ENCODE results near the gene CTDSP2. TPM values are rescaled to one million over a fixed set of nuclear protein-coding genes. Genes with fewer than 3 reads are reported as not detected.

Gene CTDSP2
- total and polyA plus RNA-seq, 7 donors = 85.3 to 183 (median 122) TPM

DNA sequence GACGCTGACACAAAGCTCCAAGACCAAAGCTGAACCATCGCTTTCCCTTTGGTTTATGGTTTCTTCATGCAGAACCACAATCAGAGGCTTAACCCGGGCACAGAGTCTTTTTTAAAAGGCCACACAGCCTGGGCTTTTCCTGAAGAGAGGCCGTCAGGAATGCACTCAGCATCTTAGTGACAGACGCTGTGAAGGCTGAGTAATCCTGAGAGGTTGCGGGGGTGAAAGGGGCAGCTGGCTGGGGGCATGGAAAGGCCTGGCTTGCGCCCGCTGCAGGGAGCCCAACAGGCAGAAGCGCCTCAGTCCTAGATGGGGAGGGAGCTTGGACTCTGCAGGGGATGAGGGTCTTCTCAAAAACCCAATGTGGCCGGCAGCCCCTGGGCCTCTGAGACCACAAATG is 13.6 kb downstream of the CTDSP2 start:
- WGBS, 2 donors = 56 to 61% methylated on average over 10 of the region's 10 CpGs
- intact Hi-C loops (cut with DNase I) = loop anchor here (10.0 kb wide), 1 partner anchor 48 kb away; the partner anchor contains the start of gene TSFM
- TF ChIP-seq, protein P1, sequence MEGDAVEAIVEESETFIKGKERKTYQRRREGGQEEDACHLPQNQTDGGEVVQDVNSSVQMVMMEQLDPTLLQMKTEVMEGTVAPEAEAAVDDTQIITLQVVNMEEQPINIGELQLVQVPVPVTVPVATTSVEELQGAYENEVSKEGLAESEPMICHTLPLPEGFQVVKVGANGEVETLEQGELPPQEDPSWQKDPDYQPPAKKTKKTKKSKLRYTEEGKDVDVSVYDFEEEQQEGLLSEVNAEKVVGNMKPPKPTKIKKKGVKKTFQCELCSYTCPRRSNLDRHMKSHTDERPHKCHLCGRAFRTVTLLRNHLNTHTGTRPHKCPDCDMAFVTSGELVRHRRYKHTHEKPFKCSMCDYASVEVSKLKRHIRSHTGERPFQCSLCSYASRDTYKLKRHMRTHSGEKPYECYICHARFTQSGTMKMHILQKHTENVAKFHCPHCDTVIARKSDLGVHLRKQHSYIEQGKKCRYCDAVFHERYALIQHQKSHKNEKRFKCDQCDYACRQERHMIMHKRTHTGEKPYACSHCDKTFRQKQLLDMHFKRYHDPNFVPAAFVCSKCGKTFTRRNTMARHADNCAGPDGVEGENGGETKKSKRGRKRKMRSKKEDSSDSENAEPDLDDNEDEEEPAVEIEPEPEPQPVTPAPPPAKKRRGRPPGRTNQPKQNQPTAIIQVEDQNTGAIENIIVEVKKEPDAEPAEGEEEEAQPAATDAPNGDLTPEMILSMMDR (IDR thresholded peaks at IDR 0.05) = no peak
- TF ChIP-seq EP300 (IDR thresholded peaks at IDR 0.05) (no peak), POLR2AphosphoS5 (IDR thresholded peaks at IDR 0.05) (no peak), POLR2A (IDR thresholded peaks at IDR 0.05) (no peak)

DNA sequence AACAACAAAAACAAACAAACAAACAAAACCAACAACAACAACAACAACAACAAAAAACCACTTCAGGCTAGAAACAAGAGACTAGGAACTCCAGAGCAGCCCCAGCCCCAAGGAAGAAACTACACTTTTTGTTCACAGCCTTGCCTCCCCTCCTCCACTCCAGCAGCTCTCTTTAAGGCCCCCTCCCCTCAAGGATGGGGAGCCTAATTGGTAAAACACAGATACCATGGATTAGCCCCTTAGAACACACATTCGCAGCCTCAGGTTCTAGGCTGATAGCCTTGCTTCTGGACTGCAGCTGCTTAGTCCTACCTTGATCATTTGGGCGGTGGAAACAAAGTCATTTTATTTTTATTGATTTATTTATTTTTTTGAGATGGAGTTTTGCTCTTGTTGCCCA is 16.1 kb downstream of the CTDSP2 start:
- peaks cover 0 to 79% (median 73%) of the 10 kb centered on the region in 4 donors for H3K4me1 ChIP-seq

More for the DNA sequence above, 13.6 kb downstream of the CTDSP2 start:
- Histone ChIP-seq H3K27me3 (no peaks in the 10 kb centered on the region), H3K27ac (peak overlapping the region; percentile 24 to 100 (median 78)), H3K4me1 (peaks cover 0 to 97% (median 95%) of the 10 kb centered on the region in 4 donors), H3K9me3 (no peaks in the 10 kb centered on the region), H3K4me3 (no peak overlapping the region), H3K36me3 (peaks cover 1 to 15% (median 12%) of the 10 kb centered on the region in 4 donors)
- no peak for DNase-seq

DNA sequence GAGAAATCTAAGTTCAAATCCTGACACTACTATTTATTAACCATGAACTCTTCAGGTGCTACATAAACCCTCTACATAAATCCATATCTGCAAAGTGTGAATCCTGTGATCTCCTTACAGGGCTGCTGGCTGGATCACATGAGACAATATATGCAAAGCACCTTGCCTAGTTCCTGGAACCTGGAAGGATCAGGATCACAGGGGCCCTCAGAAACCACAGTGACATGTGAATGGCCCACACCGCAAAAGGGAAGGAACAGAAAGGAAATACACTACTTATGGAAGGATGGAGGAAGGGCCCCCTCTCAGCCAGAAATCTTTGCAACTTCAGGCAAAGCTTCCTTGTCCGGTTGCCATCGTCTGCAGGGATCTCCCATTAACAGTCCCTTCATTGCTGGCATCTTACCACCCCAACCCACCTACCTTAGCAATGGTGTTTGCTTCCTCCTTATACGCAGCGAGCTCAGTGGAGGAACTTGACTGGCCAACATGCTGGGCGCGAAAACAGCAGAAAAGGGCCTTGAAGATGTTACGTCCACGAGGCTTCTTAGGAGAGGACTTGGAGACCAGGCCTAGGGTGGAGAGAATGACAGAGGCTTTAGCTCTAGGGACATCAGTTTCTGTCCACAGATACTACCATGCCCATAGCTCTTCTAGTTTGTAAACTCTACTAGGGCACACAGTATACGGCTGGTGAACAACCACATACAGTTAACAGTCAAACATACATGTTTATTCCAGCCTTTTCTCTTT is 17.3 kb downstream of the CTDSP2 start:
- no peak for TF ChIP-seq POLR2A (IDR thresholded peaks at IDR 0.05)
- no peak for TF ChIP-seq POLR2AphosphoS5 (IDR thresholded peaks at IDR 0.05)
- no peak overlapping the region for H3K4me3 ChIP-seq
- intact Hi-C loops (cut with DNase I) = loop anchor here (2.0 kb wide), 1 partner anchor 26 kb away; no protein-coding TSS in a partner anchor
- no peaks in the 10 kb centered on the region for H3K9me3 ChIP-seq
- H3K4me1 ChIP-seq = peaks cover 0 to 68% (median 61%) of the 10 kb centered on the region in 4 donors
- WGBS, 2 donors = 75 to 78% methylated on average over 10 of the region's 10 CpGs
- H3K27me3 ChIP-seq = no peaks in the 10 kb centered on the region
- peaks cover 38 to 53% (median 50%) of the 10 kb centered on the region in 4 donors for H3K36me3 ChIP-seq
- peak overlapping the region; percentile 57 to 100 (median 84) for H3K27ac ChIP-seq
- DNase-seq = no peak

More for the DNA sequence above, 16.1 kb downstream of the CTDSP2 start:
- 89 to 94% methylated on average over 2 of the region's 2 CpGs for WGBS, 2 donors
- no peak for DNase-seq
- TF ChIP-seq EP300 (IDR thresholded peaks at IDR 0.05) (no peak), POLR2AphosphoS5 (IDR thresholded peaks at IDR 0.05) (no peak), POLR2A (IDR thresholded peaks at IDR 0.05) (no peak)
- TF ChIP-seq, protein P1 (IDR thresholded peaks at IDR 0.05) = no peak
- no peaks in the 10 kb centered on the region for H3K27me3 ChIP-seq
- intact Hi-C loops (cut with DNase I) = loop anchor here (10.0 kb wide), 1 partner anchor 46 kb away; the partner anchor contains the start of gene TSFM
- peaks cover 27 to 41% (median 38%) of the 10 kb centered on the region in 4 donors for H3K36me3 ChIP-seq
- H3K27ac ChIP-seq = peak overlapping the region; percentile 57 to 100 (median 84)
- no peaks in the 10 kb centered on the region for H3K9me3 ChIP-seq
- no peak overlapping the region for H3K4me3 ChIP-seq

DNA sequence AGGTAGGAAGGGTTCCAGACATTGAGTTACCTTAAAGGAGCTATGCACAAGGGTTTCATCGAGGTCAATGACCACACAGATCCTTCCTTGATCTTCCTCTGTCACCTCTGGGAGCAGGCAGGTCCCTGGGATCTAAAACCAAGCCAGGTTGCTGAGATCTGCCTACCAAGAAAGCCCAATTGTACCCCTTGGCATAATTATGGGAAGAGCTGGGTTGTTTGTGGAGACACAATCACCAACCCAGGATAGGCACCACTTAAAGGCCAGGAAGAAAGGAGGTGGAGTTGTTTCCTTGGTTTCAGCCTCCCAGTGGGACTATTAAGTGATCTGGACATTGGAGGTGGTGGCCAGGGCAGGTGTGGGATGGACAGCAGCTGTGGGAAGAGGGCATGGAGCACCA is 19.6 kb downstream of the CTDSP2 start:
- intact Hi-C loops (cut with DNase I) = no loop called here
- H3K9me3 ChIP-seq = no peaks in the 10 kb centered on the region
- WGBS, 2 donors = 67 to 91% methylated on average over 1 of the region's 1 CpG
- TF ChIP-seq EP300 (IDR thresholded peaks at IDR 0.05) (no peak), POLR2AphosphoS5 (IDR thresholded peaks at IDR 0.05) (no peak), POLR2A (IDR thresholded peaks at IDR 0.05) (no peak)
- TF ChIP-seq, protein P1 (IDR thresholded peaks at IDR 0.05) = no peak
- H3K36me3 ChIP-seq = peaks cover 60 to 75% (median 71%) of the 10 kb centered on the region in 4 donors
- peaks cover 0 to 54% (median 42%) of the 10 kb centered on the region in 4 donors for H3K4me1 ChIP-seq
- no peak for DNase-seq
- no peaks in the 10 kb centered on the region for H3K27me3 ChIP-seq
- peak overlapping the region in 3 of 4 donors; percentile 7 to 53 (median 15) for H3K27ac ChIP-seq
- H3K4me3 ChIP-seq = no peak overlapping the region

DNA sequence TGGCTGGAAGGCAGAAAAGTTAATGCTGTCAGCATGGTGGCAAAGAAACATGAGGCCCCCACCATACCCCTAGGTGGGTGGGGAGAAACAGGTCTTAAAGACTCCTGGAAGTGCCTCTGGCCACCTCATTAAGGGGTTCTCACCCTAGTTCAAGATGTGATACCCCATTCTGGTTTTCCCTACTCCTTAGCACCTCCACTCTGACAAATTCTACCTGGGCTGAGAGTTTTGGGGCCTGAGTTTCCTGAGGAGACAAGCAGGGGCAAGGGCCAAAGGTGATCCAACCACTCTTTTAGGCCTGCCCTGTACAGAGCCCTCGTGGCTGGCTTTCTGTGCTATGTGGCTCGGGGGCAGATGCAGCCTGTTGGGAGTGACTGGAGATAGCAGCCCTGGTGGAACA is 20.1 kb downstream of the CTDSP2 start:
- Histone ChIP-seq H3K9me3 (no peaks in the 10 kb centered on the region), H3K4me1 (peaks cover 0 to 48% (median 37%) of the 10 kb centered on the region in 4 donors), H3K27me3 (no peaks in the 10 kb centered on the region), H3K27ac (peak overlapping the region in 2 of 4 donors; percentile 4 to 53), H3K4me3 (no peak overlapping the region), H3K36me3 (peaks cover 61 to 81% (median 77%) of the 10 kb centered on the region in 4 donors)
- 87 to 93% methylated on average over 2 of the region's 2 CpGs for WGBS, 2 donors
- intact Hi-C loops (cut with DNase I) = no loop called here
- no peak for DNase-seq
- TF ChIP-seq, protein P1 (IDR thresholded peaks at IDR 0.05) = no peak
- TF ChIP-seq EP300 (IDR thresholded peaks at IDR 0.05) (no peak), POLR2AphosphoS5 (IDR thresholded peaks at IDR 0.05) (no peak), POLR2A (IDR thresholded peaks at IDR 0.05) (no peak)

Data from sigmoid colon (tissue), 7 donors.